Common myeloid progenitor, CD34-positive (primary cell): ENCODE data around the gene RLF. TPM values are rescaled to one million over a fixed set of nuclear protein-coding genes. Genes with fewer than 3 reads are reported as not detected.

ENCODE experiments used
- CTCF ChIA-PET: fragments of 350-600 bp; sonication (Branson Sonifier 250); formaldehyde crosslinking; loops from one replicate; lab custom pipeline; 2021; ENCODE audit warnings: antibody characterized with exemption; lab: Charles Lee
- POLR2A ChIA-PET: fragments of 350-600 bp; sonication (Branson Sonifier 250); formaldehyde crosslinking; loops from one replicate; lab custom pipeline; 2021; ENCODE audit warnings: antibody characterized with exemption; lab: Charles Lee
- DNase-seq, 3 donors: peaks; one replicate each; pipeline versions ENCODE4 v3.0.0 to v3.0.0-alpha.2; 2013
- H3K27ac ChIP-seq, 2 experiments: 1 replicate in 1 of 2; 2 replicates in 1 of 2; pipeline ENCODE4 v1.7.0; 2013; ENCODE audit warnings: inconsistent platforms in 2 of 2, low read length in 2 of 2, mild to moderate bottlenecking in 2 of 2, low read depth in 1 of 2, moderate library complexity in 1 of 2; ENCODE audit not compliant: severe bottlenecking in 2 of 2, insufficient read depth in 1 of 2, poor library complexity in 1 of 2
- H3K27me3 ChIP-seq, 5 experiments: replicated peaks in 2 of 5; 1 replicate in 3 of 5; 2 replicates in 2 of 5; pipeline versions ENCODE4 v1.6.1 to v1.7.0; 2013; ENCODE audit warnings: low read length in 4 of 5, mild to moderate bottlenecking in 2 of 5, moderate library complexity in 2 of 5, inconsistent platforms in 1 of 5; ENCODE audit not compliant: insufficient read depth in 5 of 5, control insufficient read depth in 4 of 5
- H3K36me3 ChIP-seq, 4 experiments: 1 replicate in 2 of 4; 2 replicates in 2 of 4; pipeline versions ENCODE4 v1.6.1 to v1.7.0; 2013; ENCODE audit warnings: low read length in 3 of 4, control low read depth in 1 of 4, mild to moderate bottlenecking in 1 of 4; ENCODE audit not compliant: control insufficient read depth in 4 of 4, insufficient read depth in 4 of 4
- H3K4me1 ChIP-seq, 4 experiments: 1 replicate in 3 of 4; 2 replicates in 1 of 4; pipeline versions ENCODE4 v1.6.1 to v1.7.1; 2013; ENCODE audit warnings: low read length in 3 of 4, mild to moderate bottlenecking in 3 of 4, control low read depth in 1 of 4, inconsistent platforms in 1 of 4, moderate library complexity in 1 of 4; ENCODE audit not compliant: control insufficient read depth in 4 of 4, insufficient read depth in 4 of 4; ENCODE audit errors: control extremely low read depth in 1 of 4
- H3K4me3 ChIP-seq, 7 experiments: 1 replicate in 4 of 7; 2 replicates in 3 of 7; pipeline versions ENCODE4 v1.5.1 to v1.7.0; 2013; ENCODE audit warnings: mild to moderate bottlenecking in 7 of 7, low read length in 6 of 7, moderate library complexity in 6 of 7, inconsistent platforms in 2 of 7, low read depth in 2 of 7, control low read depth in 1 of 7; ENCODE audit not compliant: insufficient read depth in 4 of 7, control insufficient read depth in 1 of 7; ENCODE audit errors: extremely low read depth in 1 of 7
- H3K9me3 ChIP-seq, 5 experiments: 1 replicate in 4 of 5; 2 replicates in 1 of 5; pipeline versions ENCODE4 v1.6.1 to v1.7.1; 2013; ENCODE audit warnings: low read length in 4 of 5, mild to moderate bottlenecking in 2 of 5, inconsistent platforms in 1 of 5, low read depth in 1 of 5, moderate library complexity in 1 of 5; ENCODE audit not compliant: control insufficient read depth in 4 of 5, insufficient read depth in 2 of 5; ENCODE audit errors: control extremely low read depth in 1 of 5
- WGBS: methylation state at CpG from one replicate; pipeline ENCODE4 v1.1.5; 2013; ENCODE audit not compliant: insufficient coverage; 5-methylcytosine and 5-hydroxymethylcytosine counted together
- polyA plus RNA-seq: library from polyadenylated mRNA; unstranded; fragments of 120-200 nt; gene quantifications from one replicate; pipeline ENCODE4 v1.2.1, GENCODE V29; 2013

The RLF gene
- polyA plus RNA-seq = 14.1 TPM

- DNase-seq = peak; percentile 95 to 98 (median 97)
- H3K9me3 ChIP-seq = no peaks in the 10 kb centered on the region
- peaks cover 0 to 3% (median 0%) of the 10 kb centered on the region in 4 experiments for H3K36me3 ChIP-seq
- ChIA-PET CTCF (interaction anchor here (1.9 to 3.4 kb wide), 3 partner anchors 9 to 22 kb away, joined by 8 to 28 read pairs (median 12); no protein-coding TSS in a partner anchor), POLR2A (interaction anchor here (0.6 to 0.8 kb wide), 3 partner anchors 13 to 460 kb away, joined by 3 read pairs; no protein-coding TSS in a partner anchor)
- H3K27ac ChIP-seq = peak within 1 kb of the TSS; percentile 94 to 98
- peaks cover 21 to 43% (median 33%) of the 10 kb centered on the region in 4 experiments for H3K4me1 ChIP-seq
- H3K4me3 ChIP-seq = peak within 1 kb of the TSS; percentile 82 to 100 (median 97)
- WGBS = under 1% methylated on average over 61 of the region's 62 CpGs
- H3K27me3 ChIP-seq = no peaks in the 10 kb centered on the region
Measured at GRCh38 chr1:40161125-40161887, at the start of gene RLF. TSS of gene RLF (plus strand) at chr1:40161387. CDS start at chr1:40161400, 13 bp downstream.

GRCh38 chr1:40114400-40114799, 46.8 kb upstream of the RLF start:
- no peaks in the 10 kb centered on the region for H3K4me1 ChIP-seq
- CTCF ChIA-PET = no interaction called here
- no peaks in the 10 kb centered on the region for H3K27me3 ChIP-seq
- POLR2A ChIA-PET = no interaction called here
- no peak overlapping the region for H3K27ac ChIP-seq
- peaks cover 0 to 14% (median 8%) of the 10 kb centered on the region in 5 experiments for H3K9me3 ChIP-seq
- no peaks in the 10 kb centered on the region for H3K36me3 ChIP-seq
- DNase-seq = no peak
- H3K4me3 ChIP-seq = no peak overlapping the region
- no CpG with 5 or more reads among the region's 3 CpGs for WGBS

DNA sequence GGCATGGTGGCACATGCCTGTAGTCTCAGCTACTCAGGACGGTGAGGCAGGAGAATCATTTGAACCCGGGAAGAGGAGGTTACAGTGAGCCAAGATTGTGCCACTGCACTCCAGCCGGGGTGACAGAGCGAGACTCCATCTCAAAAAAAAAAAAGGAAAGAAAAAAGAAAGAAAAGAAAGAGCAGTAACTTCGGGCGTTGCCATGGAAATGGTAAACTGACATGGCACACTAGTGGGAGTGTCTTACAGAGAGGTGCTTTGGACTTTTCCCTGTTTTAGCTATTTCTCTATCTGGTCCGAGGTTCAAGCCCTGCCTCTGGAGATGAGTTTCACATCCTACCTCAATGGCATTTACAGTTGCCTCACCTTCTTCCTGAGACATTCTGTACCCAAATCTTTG, 41.1 kb upstream of the RLF start:
- Histone ChIP-seq H3K27me3 (no peaks in the 10 kb centered on the region), H3K27ac (no peak overlapping the region), H3K9me3 (no peaks in the 10 kb centered on the region), H3K4me1 (no peaks in the 10 kb centered on the region), H3K4me3 (no peak overlapping the region), H3K36me3 (no peaks in the 10 kb centered on the region)
- POLR2A ChIA-PET = no interaction called here
- no peak for DNase-seq
- CTCF ChIA-PET = interaction anchor here (1.0 to 1.4 kb wide), 3 partner anchors 11 to 33 kb away, joined by 3 to 4 read pairs (median 3); no protein-coding TSS in a partner anchor
- 93% methylated on average over 7 of the region's 7 CpGs for WGBS

DNA sequence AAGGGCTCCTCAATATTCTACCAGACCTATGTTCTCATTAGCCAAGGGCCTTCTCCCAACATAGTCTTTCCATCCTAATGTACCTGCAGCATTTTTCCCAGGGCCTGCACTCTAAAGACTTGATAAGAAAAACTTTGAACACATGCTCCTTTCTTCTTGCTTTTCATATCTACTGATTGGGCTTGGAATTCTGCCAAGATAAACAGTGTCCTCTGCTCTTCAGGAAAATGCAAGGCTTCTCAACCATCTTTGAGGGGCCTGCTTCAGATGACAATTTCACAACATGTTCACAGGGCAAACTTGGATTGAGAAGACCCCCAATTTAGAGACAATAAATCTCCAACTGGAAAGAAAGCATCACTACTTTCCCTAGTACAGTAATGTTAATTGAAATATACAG, 38.3 kb upstream of the RLF start:
- H3K36me3 ChIP-seq = no peaks in the 10 kb centered on the region
- H3K27me3 ChIP-seq = no peaks in the 10 kb centered on the region
- no peaks in the 10 kb centered on the region for H3K9me3 ChIP-seq
- ChIA-PET CTCF (no interaction called here), POLR2A (no interaction called here)
- no peak for DNase-seq
- H3K4me1 ChIP-seq = no peaks in the 10 kb centered on the region
- no peak overlapping the region for H3K27ac ChIP-seq
- no peak overlapping the region for H3K4me3 ChIP-seq

DNA sequence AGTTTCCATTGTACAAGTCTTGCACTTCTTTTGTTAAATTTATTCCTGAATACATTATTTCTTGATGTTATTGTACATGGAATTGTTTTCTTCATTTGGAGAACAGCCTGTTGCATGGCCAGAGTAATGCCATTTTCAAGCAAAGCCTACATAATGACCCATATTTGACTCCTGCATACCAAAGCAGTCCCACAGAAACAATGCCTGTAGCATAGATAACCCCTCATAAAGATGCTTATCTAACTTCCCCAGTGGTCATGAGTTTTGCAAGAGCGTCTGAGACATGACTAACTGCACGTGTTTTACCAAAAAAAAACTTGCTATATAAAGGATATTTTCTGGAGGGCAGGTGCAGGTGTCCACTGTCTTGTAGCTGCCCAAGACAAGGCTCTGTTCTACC, 30.3 kb upstream of the RLF start:
- peak; percentile 81 to 94 (median 86) for DNase-seq
- H3K9me3 ChIP-seq = peaks cover 0 to 3% (median 0%) of the 10 kb centered on the region in 5 experiments
- no peaks in the 10 kb centered on the region for H3K27me3 ChIP-seq
- H3K36me3 ChIP-seq = no peaks in the 10 kb centered on the region
- ChIA-PET CTCF (interaction anchor here (0.6 to 4.9 kb wide), 6 partner anchors 10 to 208 kb away, joined by 4 to 22 read pairs (median 5); no protein-coding TSS in a partner anchor), POLR2A (interaction anchor here (0.6 kb wide), 2 partner anchors 23 to 91 kb away, joined by 3 to 10 read pairs; partner anchors contain the start of gene CAP1)
- peaks cover 0 to 11% (median 9%) of the 10 kb centered on the region in 4 experiments for H3K4me1 ChIP-seq
- no peak overlapping the region for H3K27ac ChIP-seq
- H3K4me3 ChIP-seq = no peak overlapping the region
- WGBS = no CpG with 5 or more reads among the region's 2 CpGs

- Histone ChIP-seq H3K36me3 (no peaks in the 10 kb centered on the region), H3K4me1 (peaks cover 0 to 11% (median 9%) of the 10 kb centered on the region in 4 experiments), H3K4me3 (no peak overlapping the region), H3K27me3 (no peaks in the 10 kb centered on the region), H3K9me3 (peaks cover 0 to 3% (median 0%) of the 10 kb centered on the region in 5 experiments), H3K27ac (no peak overlapping the region)
- ChIA-PET POLR2A (no interaction called here), CTCF (interaction anchor here (1.5 to 4.9 kb wide), 3 partner anchors 10 to 206 kb away, joined by 3 to 22 read pairs (median 5); no protein-coding TSS in a partner anchor)
- DNase-seq = no peak
- 74% methylated on average over 42 of the region's 44 CpGs for WGBS
Measured at GRCh38 chr1:40132383-40133311, 28.5 kb upstream of the RLF start.
